CD4-positive, alpha-beta memory T cell (primary cell): Measurements from ENCODE around the gene BCL11A. TPM values are rescaled to one million over a fixed set of nuclear protein-coding genes. Genes with fewer than 3 reads are reported as not detected.

ENCODE experiments used
- CTCF ChIA-PET: fragments of 350-600 bp; sonication (Branson Sonifier 250); formaldehyde crosslinking; loops from one replicate; lab custom pipeline; 2021; ENCODE audit warnings: inconsistent platforms; ENCODE audit not compliant: partially characterized antibody; lab: Charles Lee
- POLR2A ChIA-PET: fragments of 350-600 bp; sonication (Branson Sonifier 250); formaldehyde crosslinking; loops from one replicate; lab custom pipeline; 2021; ENCODE audit not compliant: partially characterized antibody; lab: Charles Lee
- DNase-seq, 5 donors: peaks; one replicate each; pipeline versions ENCODE4 v3.0.0 to v3.0.0-alpha.2; 2020 to 2022; ENCODE audit warnings: mixed read lengths in 1 of 5
- H3K27ac ChIP-seq: one replicate; pipeline ENCODE4 v1.7.0; 2013; ENCODE audit warnings: low read depth, low read length
- H3K27me3 ChIP-seq: 2 replicates; pipeline ENCODE4 v1.7.0; 2013; ENCODE audit warnings: mild to moderate bottlenecking, low read length, moderate library complexity; ENCODE audit not compliant: insufficient read depth
- H3K36me3 ChIP-seq: 2 replicates; pipeline ENCODE4 v1.7.0; 2013; ENCODE audit warnings: mild to moderate bottlenecking, low read length, moderate library complexity; ENCODE audit not compliant: insufficient read depth
- H3K4me1 ChIP-seq: 2 replicates; pipeline ENCODE4 v1.7.0; 2013; ENCODE audit warnings: mild to moderate bottlenecking, low read length, moderate library complexity; ENCODE audit not compliant: insufficient read depth
- H3K4me3 ChIP-seq, 2 donors: one replicate each; pipeline ENCODE4 v1.7.0; 2013; ENCODE audit warnings: low read length in 2 of 2, mild to moderate bottlenecking in 1 of 2
- H3K9me3 ChIP-seq, 2 donors: one replicate each; pipeline ENCODE4 v1.7.0; 2013; ENCODE audit warnings: low read length in 2 of 2, control low read depth in 1 of 2; ENCODE audit not compliant: control insufficient read depth in 1 of 2
- H3K27ac Mint-ChIP-seq, 7 donors: one replicate each; pipeline ENCODE4 v1.8.0; 2020 to 2021; ENCODE audit warnings: mixed read lengths in 7 of 7, mild to moderate bottlenecking in 6 of 7, inconsistent platforms in 3 of 7, moderate library complexity in 3 of 7
- H3K27me3 Mint-ChIP-seq, 2 donors: one replicate each; pipeline ENCODE4 v1.8.0; 2020 to 2021; ENCODE audit warnings: mixed read lengths in 2 of 2
- H3K36me3 Mint-ChIP-seq, 2 donors: one replicate each; pipeline ENCODE4 v1.8.0; 2020 to 2021; ENCODE audit warnings: mixed read lengths in 2 of 2, inconsistent platforms in 1 of 2, mild to moderate bottlenecking in 1 of 2
- H3K4me1 Mint-ChIP-seq, 4 donors: one replicate each; pipeline ENCODE4 v1.8.0; 2020 to 2021; ENCODE audit warnings: mixed read lengths in 4 of 4, mild to moderate bottlenecking in 1 of 4
- H3K4me3 Mint-ChIP-seq, 8 donors: one replicate each; pipeline ENCODE4 v1.8.0; 2020 to 2021; ENCODE audit warnings: mixed read lengths in 8 of 8, mild to moderate bottlenecking in 7 of 8, moderate library complexity in 6 of 8, inconsistent platforms in 3 of 8
- H3K9me3 Mint-ChIP-seq, 8 donors: one replicate each; pipeline ENCODE4 v1.8.0; 2020 to 2021; ENCODE audit warnings: mixed read lengths in 8 of 8, mild to moderate bottlenecking in 5 of 8, inconsistent platforms in 3 of 8, moderate library complexity in 1 of 8
- intact Hi-C: fragments of 100-400 bp; cut with micrococcal nuclease; formaldehyde crosslinking; loops from one replicate; pipeline ENCODE4 v1.15.1; 2023
- polyA plus RNA-seq, 2 donors: library from polyadenylated mRNA; unstranded; fragments of 300-500 nt; fragmentation: Illumina TruSeq; gene quantifications; one replicate each; pipeline ENCODE4 v1.2.3, GENCODE V29; 2021
- total RNA-seq, 2 experiments: library from RNA; stranded (reverse); gene quantifications; one replicate each; pipeline ENCODE4 v1.2.3, GENCODE V29; 2021

Gene BCL11A
- total and polyA plus RNA-seq, 4 experiments from 2014 or later, result 0.12 to 1.6 TPM; not detected in 2

DNA sequence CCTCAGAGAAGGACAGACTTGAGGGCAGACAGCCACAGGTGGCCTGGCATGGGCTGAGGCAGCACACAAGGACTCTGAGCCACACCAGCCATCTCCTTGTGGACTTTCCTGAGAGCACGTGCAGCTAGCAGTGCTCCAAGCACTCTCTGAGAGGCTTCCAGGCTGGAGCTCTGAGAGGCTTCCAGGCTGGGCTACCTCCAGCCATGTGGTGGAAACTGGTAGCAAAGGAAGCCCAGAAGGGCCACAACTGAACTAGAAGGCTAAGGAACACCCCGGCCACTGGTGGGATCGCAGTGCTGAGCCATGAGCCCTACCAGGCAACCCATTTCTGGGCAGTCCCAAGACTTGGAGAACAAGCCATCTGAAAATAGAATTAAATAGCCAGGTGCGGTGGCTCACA is 39.5 kb downstream of the BCL11A start:
- peaks cover 0 to 2% (median 0%) of the 10 kb centered on the region in 4 donors for H3K4me1 Mint-ChIP-seq
- H3K27me3 Mint-ChIP-seq, result peaks cover 17 to 25% of the 10 kb centered on the region in 2 donors
- no peaks in the 10 kb centered on the region for H3K36me3 Mint-ChIP-seq
- H3K27ac Mint-ChIP-seq, result no peak overlapping the region
- H3K9me3 Mint-ChIP-seq, result peaks cover 0 to 3% (median 0%) of the 10 kb centered on the region in 8 donors
- Histone ChIP-seq H3K27me3 (peaks cover 3% of the 10 kb centered on the region), H3K36me3 (no peaks in the 10 kb centered on the region), H3K4me1 (no peaks in the 10 kb centered on the region), H3K27ac (no peak overlapping the region), H3K4me3 (no peak overlapping the region), H3K9me3 (no peaks in the 10 kb centered on the region)
- ChIA-PET POLR2A (no interaction called here), CTCF (no interaction called here)
- no peak overlapping the region for H3K4me3 Mint-ChIP-seq
- DNase-seq, result no peak
- intact Hi-C loops, result no loop called here

DNA sequence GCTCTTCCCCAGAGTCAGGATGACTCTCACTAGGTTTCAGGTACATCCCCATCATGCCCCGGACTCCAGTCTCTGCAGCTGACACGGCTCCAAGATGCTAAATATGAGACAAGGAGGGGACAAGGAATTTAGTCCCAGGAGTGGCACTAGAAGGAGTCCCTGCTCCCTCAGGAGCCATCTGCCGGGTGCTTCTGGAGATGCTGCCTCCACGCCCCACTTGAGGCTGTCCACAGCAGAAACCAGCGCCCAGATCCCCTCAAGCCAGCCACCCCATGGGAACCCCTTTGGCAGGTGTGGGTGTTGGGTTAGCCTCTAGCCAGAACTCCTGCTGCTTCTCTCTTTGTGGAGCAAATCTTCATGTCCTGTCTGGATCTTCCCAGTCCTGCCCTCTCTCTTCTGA is 40.3 kb downstream of the BCL11A start:
- POLR2A ChIA-PET, result no interaction called here
- H3K27me3 Mint-ChIP-seq, result peaks cover 17 to 25% of the 10 kb centered on the region in 2 donors
- no peak overlapping the region for H3K4me3 ChIP-seq
- peaks cover 0 to 2% (median 0%) of the 10 kb centered on the region in 4 donors for H3K4me1 Mint-ChIP-seq
- H3K27me3 ChIP-seq, result peaks cover 3% of the 10 kb centered on the region
- H3K4me3 Mint-ChIP-seq, result no peak overlapping the region
- peaks cover 0 to 3% (median 0%) of the 10 kb centered on the region in 8 donors for H3K9me3 Mint-ChIP-seq
- H3K4me1 ChIP-seq, result no peaks in the 10 kb centered on the region
- CTCF ChIA-PET, result no interaction called here
- H3K27ac ChIP-seq, result no peak overlapping the region
- no peak for DNase-seq
- intact Hi-C loops, result no loop called here
- no peaks in the 10 kb centered on the region for H3K9me3 ChIP-seq
- no peaks in the 10 kb centered on the region for H3K36me3 Mint-ChIP-seq
- no peak overlapping the region for H3K27ac Mint-ChIP-seq
- H3K36me3 ChIP-seq, result no peaks in the 10 kb centered on the region

DNA sequence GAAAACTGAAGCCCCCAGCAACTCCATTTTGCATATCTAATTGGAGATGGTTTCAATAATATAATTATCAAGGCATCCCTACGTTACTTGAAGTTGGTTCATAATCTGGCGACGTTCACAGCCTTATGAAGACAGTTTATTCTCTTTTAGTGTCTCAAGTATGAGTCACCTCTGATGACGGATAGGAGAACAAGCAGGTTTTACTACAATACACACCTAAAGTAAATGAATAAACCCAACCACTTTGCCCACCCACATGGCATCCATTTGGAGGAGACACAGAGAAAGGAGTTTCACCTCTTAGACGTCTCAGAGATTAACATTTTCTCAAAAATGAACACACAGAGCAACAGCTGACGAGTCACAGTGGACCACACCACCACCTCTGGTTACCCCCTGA is 40.8 kb downstream of the BCL11A start:
- H3K4me1 ChIP-seq, result no peaks in the 10 kb centered on the region
- ChIA-PET POLR2A (no interaction called here), CTCF (no interaction called here)
- Mint-ChIP-seq H3K27me3 (peaks cover 23 to 25% of the 10 kb centered on the region in 2 donors), H3K4me3 (no peak overlapping the region), H3K36me3 (no peaks in the 10 kb centered on the region), H3K9me3 (peaks cover 0 to 3% (median 0%) of the 10 kb centered on the region in 8 donors), H3K27ac (no peak overlapping the region), H3K4me1 (peaks cover 0 to 2% (median 0%) of the 10 kb centered on the region in 4 donors)
- peaks cover 3% of the 10 kb centered on the region for H3K27me3 ChIP-seq
- H3K4me3 ChIP-seq, result no peak overlapping the region
- no peaks in the 10 kb centered on the region for H3K9me3 ChIP-seq
- no peaks in the 10 kb centered on the region for H3K36me3 ChIP-seq
- DNase-seq, result no peak
- intact Hi-C loops, result no loop called here
- H3K27ac ChIP-seq, result no peak overlapping the region

DNA sequence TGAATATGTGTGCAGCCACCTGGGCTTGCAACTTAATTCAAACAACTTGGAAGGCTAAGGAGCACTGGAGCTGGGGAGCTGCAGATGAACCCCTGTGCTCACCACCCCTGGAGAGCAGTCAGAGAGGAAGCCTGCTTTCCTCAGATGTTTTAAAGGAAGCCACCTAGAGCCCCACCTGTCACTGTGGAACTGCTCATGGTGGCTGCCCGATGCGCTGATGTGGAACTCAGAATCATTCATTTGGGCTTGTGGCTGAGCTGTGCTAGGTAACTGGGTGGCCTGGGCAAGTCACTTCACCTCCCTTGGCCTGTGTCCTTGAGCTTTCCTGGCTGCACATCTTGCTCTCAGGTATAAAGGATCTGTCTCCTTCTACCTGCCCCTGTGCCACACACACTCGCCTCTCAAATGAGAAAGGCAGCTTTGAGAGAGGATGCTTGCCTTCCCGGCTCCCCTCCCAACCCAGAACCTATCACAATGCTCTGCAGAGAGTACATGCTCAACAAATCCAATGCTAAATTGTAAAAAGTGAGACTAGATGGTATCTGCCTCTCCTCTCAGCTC is 41.3 kb downstream of the BCL11A start:
- no peak for DNase-seq
- no peak overlapping the region for H3K4me3 Mint-ChIP-seq
- POLR2A ChIA-PET, result no interaction called here
- Histone ChIP-seq H3K9me3 (no peaks in the 10 kb centered on the region), H3K27ac (no peak overlapping the region), H3K4me3 (no peak overlapping the region), H3K4me1 (no peaks in the 10 kb centered on the region), H3K36me3 (no peaks in the 10 kb centered on the region), H3K27me3 (peaks cover 3% of the 10 kb centered on the region)
- H3K4me1 Mint-ChIP-seq, result peaks cover 0 to 2% (median 0%) of the 10 kb centered on the region in 4 donors
- peaks cover 23 to 25% of the 10 kb centered on the region in 2 donors for H3K27me3 Mint-ChIP-seq
- H3K27ac Mint-ChIP-seq, result no peak overlapping the region
- intact Hi-C loops, result no loop called here
- CTCF ChIA-PET, result no interaction called here
- H3K36me3 Mint-ChIP-seq, result no peaks in the 10 kb centered on the region
- peaks cover 0 to 3% (median 0%) of the 10 kb centered on the region in 8 donors for H3K9me3 Mint-ChIP-seq

DNA sequence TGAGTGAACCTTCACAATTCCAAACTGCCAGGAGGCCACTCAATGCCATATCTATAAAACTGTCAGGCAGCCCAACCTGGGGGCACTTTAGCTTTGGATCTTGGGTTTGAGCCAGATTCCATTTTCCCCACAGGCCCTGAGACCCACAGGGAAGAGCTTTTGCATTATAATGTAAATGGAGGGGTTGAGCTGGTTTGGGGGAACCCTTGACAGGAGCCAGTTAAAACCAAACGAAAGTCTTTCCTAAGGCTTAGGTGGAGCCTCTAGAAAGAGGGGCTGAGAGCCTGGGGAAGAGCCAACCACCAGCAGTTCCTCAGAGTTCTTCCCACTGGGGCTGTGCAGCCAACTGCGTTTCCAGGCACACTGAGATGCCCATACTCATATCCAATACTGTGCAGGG is 42.7 kb downstream of the BCL11A start:
- Mint-ChIP-seq H3K27me3 (peaks cover 26 to 30% of the 10 kb centered on the region in 2 donors), H3K27ac (no peak overlapping the region), H3K36me3 (no peaks in the 10 kb centered on the region), H3K4me1 (peaks cover 0 to 2% (median 0%) of the 10 kb centered on the region in 4 donors), H3K4me3 (no peak overlapping the region), H3K9me3 (no peaks in the 10 kb centered on the region)
- no peaks in the 10 kb centered on the region for H3K36me3 ChIP-seq
- H3K9me3 ChIP-seq, result no peaks in the 10 kb centered on the region
- no peak overlapping the region for H3K4me3 ChIP-seq
- no peak overlapping the region for H3K27ac ChIP-seq
- DNase-seq, result no peak
- POLR2A ChIA-PET, result no interaction called here
- no peaks in the 10 kb centered on the region for H3K4me1 ChIP-seq
- H3K27me3 ChIP-seq, result peaks cover 3% of the 10 kb centered on the region
- intact Hi-C loops, result no loop called here
- CTCF ChIA-PET, result no interaction called here

DNA sequence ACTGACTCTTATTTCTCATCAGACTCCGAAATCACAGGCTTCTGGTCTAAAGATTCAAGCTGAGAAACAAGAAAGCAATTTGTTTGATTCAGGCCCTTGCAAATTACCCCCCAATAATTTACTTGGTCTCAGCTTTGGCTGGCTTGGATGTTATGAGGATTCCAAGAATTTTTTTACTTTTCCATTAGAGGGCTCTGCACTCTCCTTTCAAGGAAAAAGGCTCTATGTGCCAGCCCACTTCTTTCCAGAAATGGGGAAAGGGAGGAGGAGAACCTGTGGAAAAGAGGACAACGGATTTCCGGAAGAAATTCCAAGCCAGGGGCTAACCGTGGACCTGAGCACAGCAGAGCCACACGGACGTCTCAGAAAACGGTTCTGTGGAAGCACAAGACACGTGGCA is 44.4 kb downstream of the BCL11A start:
- no peak for DNase-seq
- Histone ChIP-seq H3K27ac (no peak overlapping the region), H3K4me3 (no peak overlapping the region), H3K27me3 (peaks cover 3% of the 10 kb centered on the region), H3K4me1 (no peaks in the 10 kb centered on the region), H3K36me3 (no peaks in the 10 kb centered on the region), H3K9me3 (no peaks in the 10 kb centered on the region)
- ChIA-PET CTCF (no interaction called here), POLR2A (no interaction called here)
- Mint-ChIP-seq H3K4me3 (no peak overlapping the region), H3K4me1 (no peaks in the 10 kb centered on the region), H3K27ac (no peak overlapping the region), H3K27me3 (peaks cover 28% of the 10 kb centered on the region in 2 donors), H3K9me3 (no peaks in the 10 kb centered on the region), H3K36me3 (no peaks in the 10 kb centered on the region)
- intact Hi-C loops, result no loop called here

DNA sequence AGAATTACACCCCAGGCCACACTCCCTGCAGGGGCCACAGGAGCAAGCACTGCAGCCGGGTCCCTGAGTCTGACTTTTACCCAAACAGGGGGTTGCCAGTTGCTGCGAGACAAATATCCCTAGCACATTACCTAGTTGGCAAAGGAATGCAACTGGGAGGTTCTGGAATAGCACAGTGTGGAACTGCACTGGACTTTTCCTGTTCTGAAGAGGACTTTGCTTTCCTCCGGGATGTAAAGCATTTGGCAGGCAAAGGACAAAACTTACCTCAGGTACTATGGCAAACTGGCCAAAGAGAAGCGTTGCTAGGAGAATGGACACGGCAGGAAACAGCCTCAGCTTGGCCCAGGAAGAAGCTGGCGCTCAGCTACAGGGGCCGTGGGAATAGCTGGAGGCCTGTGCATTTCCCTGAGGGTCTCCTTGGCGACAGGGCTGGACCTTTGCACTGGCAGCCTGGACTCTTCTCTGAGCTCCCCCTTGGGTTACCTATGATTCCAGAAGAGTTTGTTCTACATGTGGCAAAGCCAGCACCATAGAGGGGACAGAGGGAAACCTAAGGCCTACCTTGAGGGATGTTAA is 45.0 kb downstream of the BCL11A start:
- CTCF ChIA-PET, result no interaction called here
- intact Hi-C loops, result no loop called here
- POLR2A ChIA-PET, result no interaction called here
- Histone ChIP-seq H3K4me1 (no peaks in the 10 kb centered on the region), H3K9me3 (no peaks in the 10 kb centered on the region), H3K27me3 (peaks cover 3% of the 10 kb centered on the region), H3K36me3 (no peaks in the 10 kb centered on the region), H3K4me3 (no peak overlapping the region), H3K27ac (no peak overlapping the region)
- no peak for DNase-seq
- Mint-ChIP-seq H3K9me3 (no peaks in the 10 kb centered on the region), H3K36me3 (no peaks in the 10 kb centered on the region), H3K4me1 (no peaks in the 10 kb centered on the region), H3K27me3 (peaks cover 24 to 27% of the 10 kb centered on the region in 2 donors), H3K27ac (no peak overlapping the region), H3K4me3 (no peak overlapping the region)
